HG03060 (cell line): ENCODE results near the gene PCSK7.
"Not testable (repeated sequence)": the region's sequence is repeated elsewhere in the genome, so short reads cannot be mapped to it uniquely, and the experiment has no call there.

Experiments used
- ATAC-seq: cut with Tn5 transposase; IDR thresholded peaks from one replicate; pipeline ENCODE4 v1.9.1; 2021; ENCODE audit warnings: low read depth, moderate number of reproducible peaks; ENCODE audit not compliant: unreplicated experiment

Gene PCSK7

GRCh38 chr11:117217141-117218084, 14.5 kb downstream of the PCSK7 start:
- no peak for ATAC-seq

GRCh38 chr11:117214404-117215110, 17.3 kb downstream of the PCSK7 start:
- no peak for ATAC-seq

GRCh38 chr11:117212697-117213355, 19.0 kb downstream of the PCSK7 start:
- ATAC-seq: no peak

- ATAC-seq: no peak
Observed at GRCh38 chr11:117210620-117211019, 21.3 kb downstream of the PCSK7 start.

GRCh38 chr11:117209351-117210125, 22.3 kb downstream of the PCSK7 start:
- ATAC-seq: not testable (repeated sequence)

- ATAC-seq: not testable (repeated sequence)
Observed at GRCh38 chr11:117208710-117209109, 23.2 kb downstream of the PCSK7 start.

- not testable (repeated sequence) for ATAC-seq
Observed at GRCh38 chr11:117207481-117207880, 24.4 kb downstream of the PCSK7 start.

GRCh38 chr11:117206859-117207258, 25.0 kb downstream of the PCSK7 start:
- ATAC-seq: not testable (repeated sequence)

GRCh38 chr11:117206111-117206510, 25.8 kb downstream of the PCSK7 start:
- not testable (repeated sequence) for ATAC-seq

GRCh38 chr11:117205211-117205818, 26.6 kb downstream of the PCSK7 start:
- no peak for ATAC-seq

GRCh38 chr11:117204283-117205080, 27.4 kb downstream of the PCSK7 start:
- no peak for ATAC-seq

- ATAC-seq: no peak
Observed at GRCh38 chr11:117203069-117203407, 28.8 kb downstream of the PCSK7 start.

GRCh38 chr11:117202386-117203068, 29.3 kb downstream of the PCSK7 start:
- no peak for ATAC-seq

GRCh38 chr11:117201658-117202305, 30.1 kb downstream of the PCSK7 start:
- ATAC-seq: no peak

GRCh38 chr11:117200813-117201657, 30.8 kb downstream of the PCSK7 start:
- no peak for ATAC-seq

GRCh38 chr11:117199916-117200812, 31.7 kb downstream of the PCSK7 start:
- ATAC-seq: no peak
